GM19455 (cell line): ENCODE results near the gene HS3ST4.
"Not testable (repeated sequence)": the region's sequence is repeated elsewhere in the genome, so short reads cannot be mapped to it uniquely, and the experiment has no call there.

Experiments used
- ATAC-seq: cut with Tn5 transposase; IDR thresholded peaks from one replicate; pipeline ENCODE4 v1.9.1; 2021; ENCODE audit not compliant: unreplicated experiment

Gene HS3ST4

DNA sequence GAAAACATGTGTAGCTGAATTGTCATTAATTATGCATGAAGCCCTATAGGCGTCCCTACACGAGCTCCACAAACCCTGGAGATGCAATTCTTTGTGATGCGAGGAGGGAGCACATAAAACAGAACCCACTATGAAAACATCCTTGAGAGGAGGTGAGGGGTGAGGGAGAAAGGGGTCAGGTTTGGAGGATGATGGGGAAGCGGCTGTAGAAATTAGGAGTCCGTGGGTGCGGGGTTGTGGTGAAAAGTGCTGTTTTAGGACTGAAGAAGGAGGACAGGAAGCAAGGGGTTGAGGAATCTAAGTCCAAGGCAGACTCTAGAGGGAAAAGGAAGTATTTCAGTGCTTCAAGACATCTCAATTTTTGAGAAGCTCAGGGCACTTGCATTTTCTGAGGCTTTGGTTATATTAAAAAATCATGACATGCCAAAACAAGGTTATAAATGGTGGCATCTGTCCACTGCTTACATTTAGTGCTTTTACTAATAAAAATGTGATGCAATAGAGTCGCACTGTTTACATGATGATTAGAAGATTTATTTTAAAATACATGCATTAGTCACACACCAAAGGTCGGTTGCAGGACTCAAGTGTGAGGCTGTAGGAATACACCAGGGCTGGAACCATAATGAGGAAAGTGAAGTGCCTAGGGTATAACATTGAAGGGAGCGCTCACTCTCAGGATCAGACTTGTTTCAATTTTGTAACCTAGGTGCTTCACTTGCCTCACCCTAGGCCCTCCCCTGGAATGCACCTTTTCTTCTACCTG, 379.5 kb downstream of the HS3ST4 start:
- no peak for ATAC-seq

DNA sequence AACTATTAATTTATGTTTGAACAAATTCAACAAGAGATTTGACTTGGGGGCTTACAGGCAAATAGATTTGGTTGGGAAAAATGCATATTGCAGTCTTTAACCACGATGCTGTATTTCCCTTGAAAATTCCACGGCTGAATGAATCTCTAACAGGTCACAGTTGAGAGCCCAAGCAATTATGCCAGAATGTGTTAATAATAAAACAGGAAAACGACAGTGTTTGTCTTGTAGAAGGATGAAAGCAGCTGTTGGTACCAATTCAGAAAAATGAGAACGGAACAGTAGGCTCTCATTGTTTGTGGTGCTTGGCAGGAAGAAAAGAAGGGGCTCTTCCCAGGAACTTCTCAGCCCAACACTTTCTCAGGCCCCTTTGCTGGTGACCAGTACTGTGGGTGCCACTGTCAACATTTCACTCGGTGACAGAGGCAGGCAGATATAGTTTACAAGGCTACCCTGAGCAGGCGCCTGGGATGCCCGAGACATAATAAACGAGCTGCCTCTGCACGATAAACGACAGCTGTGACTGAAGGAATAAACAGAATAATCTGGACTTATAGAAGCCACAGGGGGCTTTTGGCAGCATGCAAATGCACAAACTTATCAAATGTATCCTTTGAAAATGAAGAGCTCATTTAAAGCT, 387.1 kb downstream of the HS3ST4 start:
- no peak for ATAC-seq

DNA sequence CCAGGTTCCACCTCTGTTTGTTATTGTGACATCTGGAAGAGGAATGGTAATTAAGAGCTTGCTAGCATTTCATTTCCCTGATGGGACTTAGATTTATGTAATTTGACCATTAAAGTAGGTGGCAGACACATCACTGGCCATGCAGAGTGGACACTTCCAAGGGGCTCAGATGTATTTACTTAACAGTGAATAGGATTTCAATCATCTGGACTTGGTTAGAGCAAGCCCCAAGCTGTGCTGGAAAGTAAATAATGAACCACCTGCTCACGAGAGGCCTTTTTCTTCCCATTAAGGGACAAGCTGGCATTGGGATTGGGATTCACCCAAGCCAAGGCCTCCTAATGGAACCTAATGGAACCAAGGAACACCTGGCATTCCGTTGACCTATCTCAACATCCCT, 395.3 kb downstream of the HS3ST4 start:
- no peak for ATAC-seq

DNA sequence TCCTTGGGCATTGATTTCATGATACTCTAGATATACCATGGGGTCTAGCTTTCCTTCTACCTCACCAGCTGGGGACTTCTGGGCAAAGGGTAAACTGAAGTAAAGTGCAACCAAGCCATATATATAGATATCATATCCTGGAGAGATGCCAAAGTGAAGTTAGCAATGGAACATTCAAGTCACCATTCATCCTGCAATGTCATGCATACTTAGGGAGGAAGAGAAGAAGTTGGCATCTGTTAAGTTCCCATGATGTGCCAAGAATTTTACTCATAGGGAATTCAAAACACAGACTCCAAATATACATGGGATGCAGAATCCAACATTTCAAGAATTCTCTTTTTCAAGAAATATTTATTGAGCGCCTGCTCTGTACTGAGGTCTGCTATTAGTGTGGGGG, 399.8 kb downstream of the HS3ST4 start:
- no peak for ATAC-seq

DNA sequence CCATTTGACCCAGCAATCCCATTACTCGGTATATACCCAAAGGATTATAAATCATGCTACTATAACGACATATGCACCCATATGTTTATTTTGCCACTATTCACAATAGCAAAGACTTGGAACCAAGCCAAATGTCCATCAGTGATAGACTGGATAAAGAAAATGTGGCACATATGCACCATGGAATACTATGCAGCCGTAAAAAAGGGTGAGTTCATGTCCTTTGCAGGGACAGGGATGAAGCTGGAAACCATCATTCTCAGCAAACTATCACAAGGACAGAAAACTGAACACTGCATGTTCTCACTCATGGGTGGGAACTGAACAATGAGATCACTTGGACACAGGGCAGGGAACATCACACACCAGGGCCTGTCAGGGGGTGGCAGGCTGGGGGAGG, 406.4 kb downstream of the HS3ST4 start:
- not testable (repeated sequence) for ATAC-seq

DNA sequence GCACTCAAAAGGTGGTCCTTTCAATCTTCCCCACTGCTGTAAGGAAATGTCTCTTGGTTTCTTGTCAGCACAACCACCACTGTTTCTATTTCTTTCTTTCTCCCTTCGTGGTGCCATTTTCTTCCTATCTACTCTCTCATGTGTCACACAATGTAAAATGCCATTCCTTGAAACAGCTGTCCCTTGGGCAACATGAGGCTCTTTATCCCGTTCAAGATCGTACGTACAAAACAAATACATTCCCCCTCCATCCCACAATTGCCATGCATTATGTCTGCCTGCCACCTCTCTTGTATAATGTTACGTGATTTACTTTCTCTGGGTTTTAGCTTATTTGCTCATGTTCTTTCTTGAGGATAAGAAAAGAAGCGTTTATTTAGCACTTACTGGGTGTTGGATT, 410.6 kb downstream of the HS3ST4 start:
- no peak for ATAC-seq

DNA sequence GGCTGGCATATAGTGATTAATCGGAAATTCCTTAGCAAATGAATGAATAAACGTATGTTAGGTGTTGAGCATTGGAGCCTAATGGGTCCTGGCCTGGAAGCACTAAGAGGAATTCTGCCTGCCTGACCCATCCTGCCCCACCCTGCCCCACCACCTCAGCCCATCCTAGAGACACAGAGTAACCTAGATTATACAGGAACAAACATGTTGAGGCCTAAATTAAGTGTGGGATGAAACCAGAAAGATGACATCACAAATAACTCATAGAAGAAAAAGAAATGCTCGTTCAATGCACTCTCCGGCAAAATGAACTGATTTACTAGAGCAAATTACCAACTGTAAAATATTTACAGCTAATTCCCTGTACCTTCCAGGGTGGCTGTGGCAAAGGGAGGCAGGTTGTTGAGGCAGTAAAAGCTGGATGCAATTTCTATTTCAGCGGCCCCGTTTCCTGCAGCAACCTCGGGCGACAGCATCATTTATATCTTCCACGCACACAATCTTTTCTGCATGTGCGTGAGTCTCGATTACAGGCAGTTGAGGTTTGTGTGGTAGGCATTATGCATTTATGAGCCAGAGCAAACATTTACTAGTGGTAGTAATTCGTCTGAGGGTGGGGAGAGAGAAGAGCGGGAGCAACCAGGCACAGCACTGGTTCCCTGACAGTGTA, 417.2 kb downstream of the HS3ST4 start:
- no peak for ATAC-seq

DNA sequence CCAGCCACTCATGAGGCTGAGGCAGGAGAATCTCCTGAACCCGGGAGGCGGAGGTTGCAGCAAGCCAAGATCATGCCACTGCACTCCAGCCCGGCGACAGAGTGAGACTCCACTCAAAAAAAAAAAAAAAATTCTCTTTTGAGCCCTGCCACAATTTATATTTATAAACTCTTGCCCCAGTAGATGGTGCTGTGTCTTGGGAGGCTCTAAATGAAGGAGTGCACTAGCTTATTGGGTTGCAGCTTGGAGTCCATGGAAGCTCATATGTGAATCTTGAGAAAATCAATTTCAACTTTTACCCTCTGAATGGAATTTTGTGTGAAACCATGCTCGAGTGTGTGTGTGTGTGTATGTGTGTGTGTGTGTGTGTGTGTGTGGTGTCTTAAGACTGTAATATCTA, 420.1 kb downstream of the HS3ST4 start:
- no peak for ATAC-seq

DNA sequence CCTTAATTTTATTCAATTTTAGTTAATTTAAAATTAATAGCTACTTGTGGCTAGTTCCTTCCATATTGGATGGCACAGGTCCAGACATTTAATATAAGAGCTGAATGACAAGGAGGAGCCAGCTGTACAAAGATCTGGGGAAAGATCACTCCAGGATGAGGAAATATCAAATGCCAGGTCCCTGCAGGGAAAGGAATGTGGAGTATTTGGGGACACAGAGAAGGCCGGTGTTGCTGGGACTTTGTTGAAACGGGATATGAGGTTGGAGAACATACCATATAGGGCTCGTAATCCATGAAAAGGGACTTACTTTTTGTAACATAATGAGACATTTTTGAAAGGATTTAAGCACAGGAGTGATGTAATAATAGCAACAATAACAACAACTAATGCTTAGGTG, 426.8 kb downstream of the HS3ST4 start:
- no peak for ATAC-seq

DNA sequence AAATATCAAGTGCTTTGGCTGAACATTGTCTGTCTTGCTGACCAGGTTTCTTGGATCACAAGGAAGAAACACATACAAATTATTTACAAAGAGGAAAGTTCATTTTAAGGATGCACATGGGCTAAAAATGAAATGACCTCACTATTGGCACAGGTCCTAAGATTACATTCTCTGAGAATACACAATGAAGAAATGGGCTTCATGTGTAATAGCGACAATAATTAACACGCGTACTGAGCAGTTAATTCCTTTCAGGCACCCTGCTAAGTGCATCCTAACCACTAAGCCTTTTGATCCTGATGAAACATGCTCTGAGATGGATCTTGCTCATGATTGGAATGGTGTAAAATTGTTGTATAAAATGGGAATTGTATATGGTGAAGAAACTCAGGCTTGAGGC, 429.0 kb downstream of the HS3ST4 start:
- no peak for ATAC-seq

DNA sequence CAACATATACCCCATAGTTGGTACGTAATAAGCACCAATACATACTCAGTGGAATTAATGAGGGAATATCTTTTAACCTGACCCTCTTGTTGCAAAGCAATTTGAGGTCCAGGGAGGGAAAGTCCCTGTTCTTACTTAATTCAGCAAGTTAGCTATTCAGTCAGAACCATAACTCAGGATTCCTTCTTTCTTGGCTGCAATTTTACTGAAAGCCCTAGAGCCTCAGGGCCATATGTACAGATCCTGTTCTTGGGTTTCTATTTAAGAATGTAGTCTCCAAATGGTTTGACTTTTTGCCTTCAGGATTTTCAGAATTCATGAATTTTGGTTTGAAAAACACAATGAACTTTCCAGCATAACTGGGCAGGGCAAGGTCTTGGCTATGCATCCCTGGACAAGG, 436.5 kb downstream of the HS3ST4 start:
- no peak for ATAC-seq

DNA sequence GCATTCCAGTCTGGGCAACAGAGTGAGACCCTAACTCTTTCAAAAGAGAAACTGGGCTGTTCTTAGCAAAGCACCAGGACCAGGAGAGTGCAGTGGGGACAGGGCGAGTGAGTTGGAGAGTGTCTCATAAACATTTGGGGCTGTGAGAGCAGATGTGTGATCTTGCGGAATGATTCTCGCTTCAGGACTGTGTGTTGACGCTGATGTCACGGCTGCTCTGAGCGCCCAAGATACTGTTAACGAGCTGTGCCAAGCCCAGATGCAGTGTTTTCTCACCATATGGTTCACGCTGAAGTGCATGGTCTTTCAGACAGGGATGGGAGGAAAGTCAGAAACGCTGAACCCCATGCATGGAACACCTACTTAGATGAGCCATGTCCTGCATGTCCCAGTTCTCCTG, 438.2 kb downstream of the HS3ST4 start:
- ATAC-seq = no peak

DNA sequence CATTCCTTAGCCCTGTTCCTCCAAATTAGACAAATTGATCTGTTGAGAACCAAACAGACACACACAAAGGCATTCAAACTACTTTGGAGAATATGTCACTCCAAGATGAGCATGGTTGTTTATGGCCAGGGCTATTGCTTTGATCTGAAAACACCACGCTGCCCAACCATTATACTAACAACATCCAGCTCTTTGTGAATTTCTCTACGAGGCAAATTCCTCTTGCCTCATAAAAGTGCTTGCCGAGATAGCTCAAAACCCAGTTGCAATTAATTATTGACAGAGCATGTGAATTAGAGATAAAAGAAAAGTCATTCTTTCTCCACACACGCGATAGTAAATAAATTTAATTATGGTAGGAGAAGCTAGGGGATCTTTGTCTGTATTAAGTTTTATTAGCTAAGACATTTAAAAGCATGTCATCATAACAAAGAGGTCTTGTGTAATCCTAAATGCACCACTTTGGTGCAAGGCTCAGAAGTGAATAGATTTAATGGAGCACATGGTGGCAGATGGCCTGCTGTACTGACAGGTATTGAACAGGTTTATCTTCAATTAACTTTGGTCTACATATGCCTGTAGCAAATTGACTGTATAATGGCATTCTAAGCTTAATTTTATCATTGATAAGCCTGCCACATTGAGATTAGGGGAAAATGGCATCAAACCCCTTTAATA, 441.8 kb downstream of the HS3ST4 start:
- ATAC-seq = no peak

DNA sequence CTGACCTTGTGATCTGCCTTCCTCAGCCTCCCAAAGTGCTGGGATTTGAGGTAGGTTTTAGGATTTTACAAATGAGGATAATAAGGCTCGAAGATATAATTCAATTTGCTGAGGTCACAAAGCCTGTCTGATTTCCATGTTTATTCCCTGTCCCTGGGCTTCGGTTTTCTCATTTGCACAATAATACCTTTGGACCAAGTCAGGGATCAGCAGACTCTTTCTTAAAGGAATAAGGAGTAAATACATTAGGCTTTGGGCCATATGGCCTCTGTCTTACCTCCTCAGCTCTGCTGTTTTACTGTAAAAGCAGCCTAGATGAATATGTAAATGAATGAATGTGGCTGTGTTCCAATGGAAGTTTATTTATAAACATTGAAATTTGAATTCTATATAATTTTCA, 442.8 kb downstream of the HS3ST4 start:
- ATAC-seq = no peak

DNA sequence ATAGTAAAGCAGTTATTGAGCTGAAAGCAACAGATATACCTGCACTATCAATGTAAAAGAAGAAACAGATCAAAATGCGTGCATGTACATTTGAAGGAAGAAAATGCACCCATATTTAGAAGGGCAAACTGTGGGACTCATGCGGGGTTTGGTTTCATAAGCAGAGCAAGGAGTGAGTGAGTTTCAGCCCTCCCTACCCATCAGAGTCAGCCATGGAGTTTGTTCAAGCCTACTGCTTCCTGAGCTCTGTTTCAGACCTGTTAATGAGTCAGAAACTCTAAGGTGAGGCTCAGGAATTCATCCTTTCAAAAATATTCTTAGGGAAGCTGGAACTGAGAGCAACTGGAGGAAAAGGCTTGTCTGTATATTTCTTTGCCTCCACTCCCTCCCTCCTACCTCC, 446.2 kb downstream of the HS3ST4 start:
- no peak for ATAC-seq

DNA sequence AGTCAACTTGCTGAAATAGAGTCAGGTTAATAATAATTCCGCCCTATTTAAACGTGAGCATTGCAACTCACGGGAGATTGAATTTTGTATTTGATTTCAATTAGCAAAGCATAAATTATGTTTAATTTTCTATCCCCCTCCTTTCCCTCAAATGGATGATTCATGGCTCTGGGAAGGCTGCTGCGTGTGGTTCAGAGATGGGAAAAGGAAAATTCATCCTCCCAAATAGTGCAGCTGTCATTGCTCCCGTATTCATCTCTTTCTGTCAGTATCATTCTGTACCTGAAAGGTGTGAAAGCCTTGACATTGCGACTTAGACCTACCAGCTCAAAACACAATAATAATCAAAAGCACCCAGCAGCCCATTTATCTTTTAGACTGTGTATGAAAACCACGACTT, 447.3 kb downstream of the HS3ST4 start:
- no peak for ATAC-seq

DNA sequence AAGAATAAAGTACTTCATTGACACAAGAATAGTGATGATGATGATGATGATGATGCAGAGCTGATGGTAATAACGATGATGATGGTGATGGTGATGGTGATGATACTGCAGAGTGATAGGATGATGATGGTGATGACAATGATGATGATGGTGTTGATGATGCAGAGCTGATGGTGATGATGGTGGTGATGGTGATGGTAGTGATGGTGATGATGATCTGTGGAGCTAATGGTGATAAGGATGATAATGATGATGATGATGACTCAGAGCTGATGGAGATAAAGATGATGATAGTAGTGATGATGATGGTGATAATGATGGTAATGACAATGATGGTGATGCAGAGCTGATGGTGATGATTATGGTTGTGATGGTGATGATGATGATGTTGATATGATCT, 448.1 kb downstream of the HS3ST4 start:
- ATAC-seq = no peak

DNA sequence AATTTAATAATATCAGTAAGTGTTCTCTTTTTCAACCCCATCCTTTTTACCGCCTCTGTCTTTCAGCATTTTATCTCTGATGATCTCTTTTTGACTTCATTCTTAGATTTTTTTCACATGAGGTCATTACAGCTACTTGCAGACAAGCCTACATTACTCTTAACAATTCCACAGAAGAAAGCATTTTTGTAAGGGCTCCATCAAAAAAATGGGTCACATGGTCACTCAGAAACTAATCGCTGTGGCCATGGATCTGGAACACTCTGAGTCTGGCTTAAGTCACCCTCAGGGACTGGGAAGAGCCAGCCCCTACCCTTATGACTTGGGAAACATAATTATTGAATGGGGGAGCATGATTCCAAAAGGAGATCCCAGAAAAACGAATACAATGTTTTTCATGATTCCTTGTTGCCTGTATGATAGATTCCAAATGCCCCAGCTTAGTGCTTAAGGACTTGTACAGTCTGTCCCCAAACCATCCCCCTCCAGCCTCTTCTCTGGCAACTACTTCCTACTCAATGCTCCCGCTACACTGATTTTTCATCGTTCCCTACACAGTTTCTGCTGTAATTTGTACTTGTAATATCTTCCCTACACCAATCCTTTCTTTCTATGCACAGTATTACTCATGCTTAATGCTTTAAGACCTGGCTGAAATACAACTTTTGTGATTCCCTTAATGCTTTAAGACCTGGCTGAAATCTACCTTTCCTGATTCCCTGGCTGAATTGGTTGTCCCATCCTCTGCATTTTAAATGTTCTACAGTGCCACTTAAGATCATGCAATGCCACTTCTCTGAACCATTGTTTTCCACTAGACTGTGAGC, 457.8 kb downstream of the HS3ST4 start:
- ATAC-seq = no peak

DNA sequence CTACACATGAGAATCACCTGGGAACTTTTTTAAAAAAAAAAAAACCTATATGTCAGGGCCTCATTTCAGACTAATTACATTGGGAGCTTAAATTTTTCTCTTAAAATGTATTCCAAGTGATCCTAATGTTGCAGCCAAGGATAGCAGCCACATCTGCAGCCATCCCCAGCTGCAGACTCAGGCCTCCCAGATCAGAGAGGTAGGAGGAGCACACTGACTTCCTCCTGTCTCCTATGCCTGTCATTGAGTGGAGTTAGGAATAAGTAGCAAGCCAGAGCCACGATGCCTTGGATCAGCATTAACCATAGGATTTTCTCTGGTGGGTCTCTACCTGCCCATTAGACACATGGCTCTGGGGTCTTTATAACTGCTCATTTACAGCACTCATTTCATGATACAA, 463.5 kb downstream of the HS3ST4 start:
- ATAC-seq = no peak

DNA sequence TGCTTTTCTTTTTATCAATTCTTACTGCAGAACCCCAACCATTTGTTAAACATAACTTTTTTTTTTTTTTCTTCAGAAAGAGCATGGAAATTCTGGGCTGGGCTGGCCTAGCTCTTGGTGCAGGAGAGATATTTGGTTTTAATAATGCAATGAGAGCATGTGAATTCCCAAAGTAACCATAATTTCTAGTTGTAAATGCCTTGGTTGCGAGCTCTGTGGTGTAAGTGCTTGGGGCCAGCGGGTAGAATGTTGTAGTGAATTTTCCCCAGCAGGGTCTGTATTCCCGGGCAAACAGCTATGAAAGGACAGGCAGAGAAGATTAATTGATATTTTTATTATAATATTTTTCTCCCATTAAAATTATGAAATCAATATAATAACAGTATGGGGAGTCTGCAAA, 465.6 kb downstream of the HS3ST4 start:
- ATAC-seq = no peak
